C4-2B (cell line): ENCODE data around the gene ZBTB16.

Experiments
- ZFX ChIP-seq: fragments of 450-650 bp; IDR thresholded peaks from 2 replicates; pipeline ENCODE4 v1.6.1; 2017
- TF ChIP-seq, protein P1 (sequence below): fragments of 450-650 bp; conservative IDR thresholded peaks from 2 replicates; pipeline ENCODE4 v1.5.1; 2017; ENCODE audit warnings: mild to moderate bottlenecking

DNA sequence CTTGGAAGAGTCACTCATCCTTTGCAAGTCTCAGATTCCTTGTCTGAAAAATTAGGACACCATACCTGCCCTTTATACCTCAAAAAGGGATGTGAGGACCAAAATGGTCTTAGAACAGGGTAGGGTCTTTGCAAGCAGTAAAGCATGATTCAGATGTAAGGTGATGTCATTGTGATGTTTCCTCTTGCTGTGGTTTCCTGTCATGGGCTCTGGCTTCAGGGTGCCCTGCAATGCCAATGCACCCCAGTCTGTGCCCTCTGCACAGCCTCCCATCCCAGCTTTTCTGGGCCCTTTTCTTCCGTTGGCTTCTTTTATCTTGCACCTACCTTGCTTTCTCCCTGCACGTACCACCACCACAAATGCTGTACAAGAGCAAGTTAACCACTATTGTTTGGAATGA is 148.9 kb downstream of the ZBTB16 start:
- TF ChIP-seq, protein P1, sequence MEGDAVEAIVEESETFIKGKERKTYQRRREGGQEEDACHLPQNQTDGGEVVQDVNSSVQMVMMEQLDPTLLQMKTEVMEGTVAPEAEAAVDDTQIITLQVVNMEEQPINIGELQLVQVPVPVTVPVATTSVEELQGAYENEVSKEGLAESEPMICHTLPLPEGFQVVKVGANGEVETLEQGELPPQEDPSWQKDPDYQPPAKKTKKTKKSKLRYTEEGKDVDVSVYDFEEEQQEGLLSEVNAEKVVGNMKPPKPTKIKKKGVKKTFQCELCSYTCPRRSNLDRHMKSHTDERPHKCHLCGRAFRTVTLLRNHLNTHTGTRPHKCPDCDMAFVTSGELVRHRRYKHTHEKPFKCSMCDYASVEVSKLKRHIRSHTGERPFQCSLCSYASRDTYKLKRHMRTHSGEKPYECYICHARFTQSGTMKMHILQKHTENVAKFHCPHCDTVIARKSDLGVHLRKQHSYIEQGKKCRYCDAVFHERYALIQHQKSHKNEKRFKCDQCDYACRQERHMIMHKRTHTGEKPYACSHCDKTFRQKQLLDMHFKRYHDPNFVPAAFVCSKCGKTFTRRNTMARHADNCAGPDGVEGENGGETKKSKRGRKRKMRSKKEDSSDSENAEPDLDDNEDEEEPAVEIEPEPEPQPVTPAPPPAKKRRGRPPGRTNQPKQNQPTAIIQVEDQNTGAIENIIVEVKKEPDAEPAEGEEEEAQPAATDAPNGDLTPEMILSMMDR: no peak
- no peak for TF ChIP-seq ZFX
